Measurements from ENCODE around the gene TM9SF1.
A peak's percentile ranks its signal among the peaks of the same experiment; 100 is the strongest.

The TM9SF1 gene

GRCh38 chr14:24179294-24179960 is 15.8 kb downstream of the TM9SF1 start:
- DNase-seq (ENCODE audit: low spot score): no peak

GRCh38 chr14:24178399-24179178 is 16.7 kb downstream of the TM9SF1 start:
- DNase-seq (ENCODE audit: low spot score): no peak

- no peak for DNase-seq (ENCODE audit: low spot score)
Observed at GRCh38 chr14:24177891-24178290, 17.4 kb downstream of the TM9SF1 start.

GRCh38 chr14:24177041-24177825 is 18.0 kb downstream of the TM9SF1 start:
- DNase-seq (ENCODE audit: low spot score): no peak

- no peak for DNase-seq (ENCODE audit: low spot score)
Observed at GRCh38 chr14:24176599-24176998, 18.6 kb downstream of the TM9SF1 start.

GRCh38 chr14:24172871-24173281 is 22.4 kb downstream of the TM9SF1 start:
- no peak for DNase-seq (ENCODE audit: low spot score)

GRCh38 chr14:24172261-24172860 is 22.9 kb downstream of the TM9SF1 start:
- no peak for DNase-seq (ENCODE audit: low spot score)

- peak; percentile 73 for DNase-seq (ENCODE audit: low spot score)
Observed at GRCh38 chr14:24171422-24172260, 23.6 kb downstream of the TM9SF1 start, which contains the start of gene REC8. Gene REC8 (plus strand): TSS chr14:24172080. CDS start chr14:24172553, 473 bp downstream.

GRCh38 chr14:24167469-24168114 is 27.6 kb downstream of the TM9SF1 start:
- DNase-seq (ENCODE audit: low spot score): no peak

GRCh38 chr14:24165785-24166184 is 29.5 kb downstream of the TM9SF1 start:
- no peak for DNase-seq (ENCODE audit: low spot score)

- DNase-seq (ENCODE audit: low spot score): no peak
Observed at GRCh38 chr14:24164518-24164991, 30.7 kb downstream of the TM9SF1 start.

GRCh38 chr14:24162093-24162492 is 33.1 kb downstream of the TM9SF1 start:
- no peak for DNase-seq (ENCODE audit: low spot score)

- DNase-seq (ENCODE audit: low spot score): peak; percentile 96
Observed at GRCh38 chr14:24160850-24161804, 34.1 kb downstream of the TM9SF1 start, which contains the start of gene IRF9. Gene IRF9 (plus strand): TSS chr14:24161265. CDS start chr14:24162145, 880 bp downstream.

GRCh38 chr14:24160499-24160849 is 34.8 kb downstream of the TM9SF1 start:
- DNase-seq (ENCODE audit: low spot score): no peak

GRCh38 chr14:24159777-24160498 is 35.3 kb downstream of the TM9SF1 start:
- DNase-seq (ENCODE audit: low spot score): no peak

GRCh38 chr14:24157331-24157730 is 37.9 kb downstream of the TM9SF1 start:
- no peak for DNase-seq (ENCODE audit: low spot score)

- DNase-seq (ENCODE audit: low spot score): no peak
Observed at GRCh38 chr14:24156840-24157239, 38.4 kb downstream of the TM9SF1 start.

GRCh38 chr14:24155100-24155499 is 40.1 kb downstream of the TM9SF1 start:
- DNase-seq (ENCODE audit: low spot score): no peak

Data from CD4-positive, alpha-beta T cell treated with Interleukin-6 at 100 ng/mL for 8 hours (primary cell).